Memory B cell (primary cell): ENCODE measurements around the gene KREMEN1.
"Not testable (repeated sequence)": the region's sequence is repeated elsewhere in the genome, so short reads cannot be mapped to it uniquely, and the experiment has no call there.

Source experiments
- ATAC-seq: fragments of 150-1000 bp; cut with Tn5 transposase; 2 replicates; pipeline ENCODE4 v1.10.0; 2021; ENCODE audit warnings: low read depth, mild to moderate bottlenecking, moderate library complexity
- DNase-seq, 2 donors: peaks; one replicate each; pipeline ENCODE4 v3.0.0; 2022; ENCODE audit warnings: low spot score in 2 of 2
- H3K27ac Mint-ChIP-seq: one replicate; pipeline ENCODE4 v1.8.0; 2022; ENCODE audit warnings: mild to moderate bottlenecking, moderate library complexity, mixed read lengths
- H3K27me3 Mint-ChIP-seq: one replicate; pipeline ENCODE4 v1.8.0; 2022; ENCODE audit warnings: mixed read lengths
- H3K36me3 Mint-ChIP-seq: one replicate; pipeline ENCODE4 v1.8.0; 2022; ENCODE audit warnings: mild to moderate bottlenecking, mixed read lengths
- H3K4me1 Mint-ChIP-seq: one replicate; pipeline ENCODE4 v1.8.0; 2022; ENCODE audit warnings: mixed read lengths
- H3K4me3 Mint-ChIP-seq: one replicate; pipeline ENCODE4 v1.8.0; 2022; ENCODE audit warnings: mild to moderate bottlenecking, moderate library complexity, mixed read lengths
- H3K9me3 Mint-ChIP-seq: one replicate; pipeline ENCODE4 v1.8.0; 2022; ENCODE audit warnings: mixed read lengths

Gene KREMEN1

DNA sequence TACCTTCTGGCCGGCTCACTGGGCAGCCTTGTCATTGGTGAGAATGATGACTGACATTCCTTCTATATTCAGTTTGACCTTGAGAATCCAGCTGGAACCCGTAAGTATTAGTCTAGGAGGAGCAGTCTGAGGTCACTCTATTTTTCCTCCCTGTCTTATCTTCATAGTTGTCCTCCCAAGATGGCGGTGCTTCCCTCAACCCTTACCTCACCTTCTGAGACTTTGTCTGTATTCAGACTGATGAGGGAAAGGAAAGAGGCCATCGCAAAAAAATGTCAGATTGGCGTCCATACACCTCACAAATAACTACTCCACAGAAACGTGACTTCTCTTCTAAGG is 6.0 kb downstream of the KREMEN1 start:
- DNase-seq (no peak), ATAC-seq (no peak)
- Mint-ChIP-seq H3K27me3 (peaks cover 20% of the 10 kb centered on the region), H3K4me3 (no peak overlapping the region), H3K27ac (no peak overlapping the region), H3K9me3 (no peaks in the 10 kb centered on the region), H3K36me3 (no peaks in the 10 kb centered on the region), H3K4me1 (peaks cover 3% of the 10 kb centered on the region)

DNA sequence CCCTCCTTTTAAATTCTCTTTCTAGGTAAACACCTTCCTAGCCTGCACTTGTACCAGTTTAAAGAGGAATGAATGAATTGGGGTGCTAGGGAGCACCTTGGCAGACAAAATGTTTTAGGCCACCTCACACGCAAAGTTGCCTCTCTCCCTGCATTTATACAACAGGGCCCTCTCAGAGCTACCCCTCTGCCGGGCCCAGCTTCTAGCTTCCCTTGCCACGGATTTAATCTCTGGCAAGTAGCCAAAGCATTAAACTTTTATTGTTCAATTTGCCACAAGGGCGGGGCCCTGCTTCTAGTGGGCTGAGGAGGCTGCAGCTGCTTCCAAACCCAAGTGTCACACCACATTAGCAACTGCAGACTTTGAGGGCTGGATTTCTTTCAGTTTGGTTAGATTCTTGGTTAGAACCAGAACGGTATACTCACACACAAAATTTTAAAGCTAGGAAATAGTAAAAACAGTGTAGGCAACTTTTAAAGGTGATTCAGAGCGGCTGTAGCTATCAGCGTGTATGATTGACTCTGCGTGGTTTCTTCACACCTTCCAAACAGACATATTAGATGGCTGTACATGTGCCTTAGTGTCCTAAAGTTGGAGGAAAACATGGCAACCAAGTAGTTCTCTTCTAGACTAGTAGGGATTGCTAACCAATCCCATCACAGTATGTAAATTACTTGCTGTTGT is 6.5 kb downstream of the KREMEN1 start:
- Mint-ChIP-seq H3K27ac (no peak overlapping the region), H3K9me3 (no peaks in the 10 kb centered on the region), H3K27me3 (peaks cover 15% of the 10 kb centered on the region), H3K4me1 (no peaks in the 10 kb centered on the region), H3K36me3 (no peaks in the 10 kb centered on the region), H3K4me3 (no peak overlapping the region)
- ATAC-seq (no peak), DNase-seq (no peak)

- Mint-ChIP-seq H3K9me3 (no peaks in the 10 kb centered on the region), H3K36me3 (no peaks in the 10 kb centered on the region), H3K4me3 (no peak overlapping the region), H3K27me3 (peaks cover 11% of the 10 kb centered on the region), H3K27ac (no peak overlapping the region), H3K4me1 (no peaks in the 10 kb centered on the region)
- DNase-seq: no peak
- ATAC-seq: no peak
Observed at GRCh38 chr22:29080106-29080975, 7.5 kb downstream of the KREMEN1 start.

GRCh38 chr22:29081517-29082236 is 8.8 kb downstream of the KREMEN1 start:
- no peak for DNase-seq
- H3K4me3 Mint-ChIP-seq: no peak overlapping the region
- no peak overlapping the region for H3K27ac Mint-ChIP-seq
- H3K36me3 Mint-ChIP-seq: no peaks in the 10 kb centered on the region
- H3K4me1 Mint-ChIP-seq: no peaks in the 10 kb centered on the region
- no peaks in the 10 kb centered on the region for H3K9me3 Mint-ChIP-seq
- no peak for ATAC-seq
- peaks cover 4% of the 10 kb centered on the region for H3K27me3 Mint-ChIP-seq

GRCh38 chr22:29082826-29083545 is 10.2 kb downstream of the KREMEN1 start:
- ATAC-seq (no peak), DNase-seq (no peak)
- no peaks in the 10 kb centered on the region for H3K9me3 Mint-ChIP-seq
- peaks cover 2% of the 10 kb centered on the region for H3K27me3 Mint-ChIP-seq
- no peaks in the 10 kb centered on the region for H3K36me3 Mint-ChIP-seq
- no peak overlapping the region for H3K27ac Mint-ChIP-seq
- H3K4me1 Mint-ChIP-seq: no peaks in the 10 kb centered on the region
- H3K4me3 Mint-ChIP-seq: no peak overlapping the region

DNA sequence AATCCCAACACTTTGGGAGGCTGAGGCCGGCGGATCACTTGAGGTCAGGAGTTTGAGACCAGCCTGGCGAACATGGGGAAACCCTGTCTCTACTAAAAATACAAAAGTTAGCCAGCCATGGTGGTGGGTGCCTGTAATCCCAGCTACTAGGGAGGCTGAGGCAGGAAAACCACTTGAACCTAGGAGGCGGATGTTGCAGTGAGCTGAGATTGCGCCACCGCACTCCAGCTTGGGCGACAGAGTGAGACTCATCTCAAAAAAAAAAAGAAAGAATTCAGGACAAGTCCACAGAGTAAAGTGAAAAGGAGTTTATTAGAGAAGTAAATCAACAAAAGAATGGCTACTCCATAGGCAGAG is 10.7 kb downstream of the KREMEN1 start:
- not testable (repeated sequence) for H3K27ac Mint-ChIP-seq, ATAC-seq, H3K27me3 Mint-ChIP-seq, H3K9me3 Mint-ChIP-seq, DNase-seq, H3K4me3 Mint-ChIP-seq, H3K36me3 Mint-ChIP-seq, H3K4me1 Mint-ChIP-seq

- Mint-ChIP-seq H3K27me3 (peaks cover 2% of the 10 kb centered on the region), H3K4me3 (no peak overlapping the region), H3K9me3 (no peaks in the 10 kb centered on the region), H3K36me3 (no peaks in the 10 kb centered on the region), H3K4me1 (no peaks in the 10 kb centered on the region), H3K27ac (no peak overlapping the region)
- ATAC-seq: no peak
- no peak for DNase-seq
Observed at GRCh38 chr22:29083933-29084591, 11.2 kb downstream of the KREMEN1 start.

DNA sequence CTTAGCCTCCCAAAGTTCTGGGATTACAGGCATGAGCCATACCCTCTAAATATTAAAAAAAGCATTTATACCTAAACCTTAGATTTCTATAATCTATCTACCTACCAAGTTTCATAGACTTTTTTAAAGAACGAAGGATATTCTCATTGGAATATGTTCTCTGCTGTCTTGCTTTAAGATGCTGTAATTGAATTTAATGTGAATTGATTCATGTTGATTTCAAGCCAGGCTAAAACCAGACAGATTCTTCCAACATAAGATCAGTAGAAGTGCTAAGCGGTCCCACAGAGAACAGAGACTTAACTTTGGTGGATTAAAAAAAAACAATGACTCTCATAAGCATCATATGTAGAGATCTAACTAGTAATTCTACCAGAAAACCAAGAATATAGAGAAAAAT is 14.2 kb downstream of the KREMEN1 start:
- peaks cover 2% of the 10 kb centered on the region for H3K4me1 Mint-ChIP-seq
- no peaks in the 10 kb centered on the region for H3K36me3 Mint-ChIP-seq
- ATAC-seq (no peak), DNase-seq (no peak)
- no peaks in the 10 kb centered on the region for H3K9me3 Mint-ChIP-seq
- H3K27me3 Mint-ChIP-seq: peaks cover 10% of the 10 kb centered on the region
- no peak overlapping the region for H3K27ac Mint-ChIP-seq
- no peak overlapping the region for H3K4me3 Mint-ChIP-seq

GRCh38 chr22:29088809-29089208 is 16.0 kb downstream of the KREMEN1 start:
- peaks cover 2% of the 10 kb centered on the region for H3K4me1 Mint-ChIP-seq
- ATAC-seq: no peak

DNA sequence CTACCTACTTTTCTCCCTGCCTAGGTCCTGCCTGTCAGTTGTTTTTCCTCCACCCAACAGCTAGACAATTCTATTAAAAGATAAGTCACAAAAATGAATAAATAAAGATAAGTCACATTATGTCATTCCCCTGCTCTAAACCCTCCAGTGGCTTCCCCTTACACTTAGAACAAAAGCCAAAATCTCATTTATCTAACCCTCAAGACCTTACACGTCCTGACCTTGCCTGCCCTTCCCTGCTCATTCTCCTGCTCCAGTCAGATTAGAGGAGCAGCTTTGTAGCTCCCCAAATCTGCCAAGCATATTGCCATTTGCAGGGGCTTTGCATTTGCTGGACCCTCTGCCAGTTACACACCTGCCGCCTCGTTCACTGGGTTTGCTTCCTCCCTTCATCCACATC is 16.7 kb downstream of the KREMEN1 start:
- no peak overlapping the region for H3K4me3 Mint-ChIP-seq
- no peaks in the 10 kb centered on the region for H3K36me3 Mint-ChIP-seq
- no peak for ATAC-seq
- no peak overlapping the region for H3K27ac Mint-ChIP-seq
- H3K4me1 Mint-ChIP-seq: peaks cover 2% of the 10 kb centered on the region
- no peak for DNase-seq
- no peaks in the 10 kb centered on the region for H3K9me3 Mint-ChIP-seq
- peaks cover 11% of the 10 kb centered on the region for H3K27me3 Mint-ChIP-seq

More at GRCh38 chr22:29088809-29089208, 16.0 kb downstream of the KREMEN1 start:
- no peaks in the 10 kb centered on the region for H3K9me3 Mint-ChIP-seq
- peaks cover 11% of the 10 kb centered on the region for H3K27me3 Mint-ChIP-seq
- no peak for DNase-seq
- H3K27ac Mint-ChIP-seq: no peak overlapping the region
- H3K4me3 Mint-ChIP-seq: no peak overlapping the region
- no peaks in the 10 kb centered on the region for H3K36me3 Mint-ChIP-seq

DNA sequence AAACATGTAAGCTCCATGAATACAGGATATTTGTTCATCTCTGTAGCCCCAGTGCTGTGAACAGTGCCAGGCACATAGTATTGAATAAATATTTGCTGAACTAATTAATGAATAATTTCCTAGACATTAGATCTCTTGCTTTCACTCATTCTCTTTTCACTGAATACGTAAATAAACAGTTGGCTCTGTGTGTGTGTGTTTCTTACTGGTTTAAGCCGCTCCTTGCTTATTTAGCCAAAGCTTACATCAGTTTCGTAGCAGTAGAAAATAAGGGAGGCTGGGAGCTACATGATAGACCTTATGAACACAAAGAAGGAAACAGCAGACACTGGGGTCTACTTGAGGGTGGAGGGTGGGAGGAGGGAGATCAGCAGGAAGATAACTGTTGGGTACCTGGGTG is 17.2 kb downstream of the KREMEN1 start:
- no peak for ATAC-seq
- Mint-ChIP-seq H3K4me3 (no peak overlapping the region), H3K27me3 (peaks cover 11% of the 10 kb centered on the region)

GRCh38 chr22:29092243-29092642 is 19.4 kb downstream of the KREMEN1 start:
- no peak for ATAC-seq
- H3K4me3 Mint-ChIP-seq: no peak overlapping the region
- H3K36me3 Mint-ChIP-seq: no peaks in the 10 kb centered on the region
- no peak overlapping the region for H3K27ac Mint-ChIP-seq
- peaks cover 2% of the 10 kb centered on the region for H3K4me1 Mint-ChIP-seq
- H3K9me3 Mint-ChIP-seq: no peaks in the 10 kb centered on the region
- H3K27me3 Mint-ChIP-seq: peaks cover 13% of the 10 kb centered on the region
- no peak for DNase-seq

More for the DNA sequence above, 17.2 kb downstream of the KREMEN1 start:
- peaks cover 2% of the 10 kb centered on the region for H3K4me1 Mint-ChIP-seq
- no peaks in the 10 kb centered on the region for H3K9me3 Mint-ChIP-seq
- H3K36me3 Mint-ChIP-seq: no peaks in the 10 kb centered on the region
- no peak for DNase-seq
- no peak overlapping the region for H3K27ac Mint-ChIP-seq

GRCh38 chr22:29093030-29093429 is 20.2 kb downstream of the KREMEN1 start:
- Mint-ChIP-seq H3K27ac (no peak overlapping the region), H3K36me3 (no peaks in the 10 kb centered on the region), H3K4me3 (no peak overlapping the region), H3K27me3 (peaks cover 13% of the 10 kb centered on the region), H3K9me3 (no peaks in the 10 kb centered on the region), H3K4me1 (peaks cover 2% of the 10 kb centered on the region)
- no peak for ATAC-seq
- no peak for DNase-seq
